Breast epithelium (tissue), 3 donors: ENCODE measurements around the gene WDR93.

Experiments
- POLR2AphosphoS5 ChIP-seq, 3 donors: sonication (generic); formaldehyde crosslinking; IDR thresholded peaks; one replicate each; pipeline ENCODE4 v1.6.1; 2017; ENCODE audit warnings: antibody characterized with exemption in 3 of 3
- TF ChIP-seq, protein P1 (sequence below), 3 donors: fragments of 450-650 bp; IDR thresholded peaks; one replicate each; pipeline ENCODE4 v1.5.1; 2016 to 2017; ENCODE audit warnings: antibody characterized with exemption in 3 of 3, mild to moderate bottlenecking in 3 of 3, moderate library complexity in 3 of 3

GRCh38 chr15:89783111-89783860 is 92.7 kb downstream of the WDR93 start:
- TF ChIP-seq, protein P1, sequence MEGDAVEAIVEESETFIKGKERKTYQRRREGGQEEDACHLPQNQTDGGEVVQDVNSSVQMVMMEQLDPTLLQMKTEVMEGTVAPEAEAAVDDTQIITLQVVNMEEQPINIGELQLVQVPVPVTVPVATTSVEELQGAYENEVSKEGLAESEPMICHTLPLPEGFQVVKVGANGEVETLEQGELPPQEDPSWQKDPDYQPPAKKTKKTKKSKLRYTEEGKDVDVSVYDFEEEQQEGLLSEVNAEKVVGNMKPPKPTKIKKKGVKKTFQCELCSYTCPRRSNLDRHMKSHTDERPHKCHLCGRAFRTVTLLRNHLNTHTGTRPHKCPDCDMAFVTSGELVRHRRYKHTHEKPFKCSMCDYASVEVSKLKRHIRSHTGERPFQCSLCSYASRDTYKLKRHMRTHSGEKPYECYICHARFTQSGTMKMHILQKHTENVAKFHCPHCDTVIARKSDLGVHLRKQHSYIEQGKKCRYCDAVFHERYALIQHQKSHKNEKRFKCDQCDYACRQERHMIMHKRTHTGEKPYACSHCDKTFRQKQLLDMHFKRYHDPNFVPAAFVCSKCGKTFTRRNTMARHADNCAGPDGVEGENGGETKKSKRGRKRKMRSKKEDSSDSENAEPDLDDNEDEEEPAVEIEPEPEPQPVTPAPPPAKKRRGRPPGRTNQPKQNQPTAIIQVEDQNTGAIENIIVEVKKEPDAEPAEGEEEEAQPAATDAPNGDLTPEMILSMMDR (IDR thresholded peaks at IDR 0.05): no peak
- no peak for TF ChIP-seq POLR2AphosphoS5 (IDR thresholded peaks at IDR 0.05)
